GM10266 (cell line): ENCODE measurements around the gene CCDC30.
"Not testable (repeated sequence)": the region's sequence is repeated elsewhere in the genome, so short reads cannot be mapped to it uniquely, and the experiment has no call there.

Experiments used
- DNase-seq: peaks from one replicate; pipeline ENCODE4 v3.0.0; 2012; ENCODE audit errors: extremely low spot score
- CTCF ChIP-seq: IDR thresholded peaks from 2 replicates; pipeline ENCODE4 v1.5.1; 2012; ENCODE audit warnings: mild to moderate bottlenecking, low read depth; ENCODE audit not compliant: control insufficient read depth, insufficient read depth; ENCODE audit errors: missing control alignments

Gene CCDC30

DNA sequence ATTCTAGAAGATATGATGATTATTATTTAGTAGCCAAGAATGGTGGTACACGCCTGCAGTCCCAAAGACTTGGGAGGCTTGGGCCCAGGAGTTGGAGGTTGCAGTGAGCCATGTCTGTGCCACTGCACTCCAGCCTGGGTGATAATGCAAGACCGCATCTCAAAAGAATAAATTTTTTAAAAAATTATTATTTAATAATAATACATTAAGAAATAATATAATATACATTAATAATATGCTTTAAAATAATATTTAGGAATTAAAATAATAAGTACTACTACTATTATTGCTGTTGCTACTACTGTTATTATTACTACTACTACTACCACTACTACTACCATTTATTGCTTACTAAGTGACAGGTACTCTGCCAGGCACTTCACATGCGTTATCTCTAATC is 27.2 kb downstream of the CCDC30 start:
- no peak for DNase-seq
- TF ChIP-seq CTCF, result no peak

DNA sequence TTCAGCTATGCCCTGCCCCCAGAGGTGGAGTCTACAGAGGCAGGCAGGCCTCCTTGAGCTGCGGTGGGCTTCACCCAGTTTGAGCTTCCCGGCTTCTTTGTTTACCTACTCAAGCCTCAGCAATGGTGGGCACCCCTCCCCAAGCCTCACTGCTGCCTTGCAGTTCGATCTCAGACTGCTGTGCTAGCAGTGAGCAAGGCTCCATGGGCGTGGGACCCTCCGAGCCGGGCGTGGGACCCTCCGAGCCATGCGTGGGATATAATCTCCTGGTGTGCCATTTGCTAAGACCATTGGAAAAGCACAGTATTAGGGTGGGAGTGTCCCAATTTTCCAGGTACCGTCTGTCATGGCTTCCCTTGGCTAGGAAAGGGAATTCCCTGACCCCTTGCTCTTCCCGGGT is 38.9 kb downstream of the CCDC30 start:
- DNase-seq, result not testable (repeated sequence)

DNA sequence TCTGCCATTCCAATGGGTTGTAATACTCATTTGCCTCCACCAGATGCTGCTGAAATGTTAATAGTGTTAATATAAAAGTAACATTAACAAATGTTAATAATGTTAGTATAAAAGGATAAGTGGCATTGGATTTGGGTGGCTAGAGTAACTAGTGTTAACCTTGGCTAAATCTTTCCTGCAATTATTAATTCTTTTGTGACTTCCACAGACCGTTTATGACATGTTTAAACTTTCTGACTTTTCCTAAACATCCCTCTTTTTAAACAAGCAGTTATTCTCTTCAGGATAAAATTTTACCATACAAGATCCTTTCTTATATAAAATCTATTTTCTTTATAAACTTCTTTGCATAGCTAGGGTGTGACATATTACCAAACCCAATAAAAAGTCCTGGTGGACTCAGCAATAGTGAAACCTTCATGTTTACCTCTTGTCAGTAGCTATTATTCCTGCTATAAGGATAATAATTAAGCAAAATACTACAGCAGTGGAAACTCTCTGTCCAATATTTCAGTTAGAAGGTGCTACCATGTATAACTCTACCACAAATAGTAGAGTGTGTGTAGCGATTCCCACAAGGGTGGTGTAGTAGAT is 41.5 kb downstream of the CCDC30 start:
- DNase-seq, result no peak
- TF ChIP-seq CTCF, result no peak

GRCh38 chr1:42506576-42506975 is 43.5 kb downstream of the CCDC30 start:
- DNase-seq, result no peak
- no peak for TF ChIP-seq CTCF

GRCh38 chr1:42511581-42512155 is 48.6 kb downstream of the CCDC30 start:
- not testable (repeated sequence) for DNase-seq

GRCh38 chr1:42518908-42519307 is 55.8 kb downstream of the CCDC30 start:
- no peak for TF ChIP-seq CTCF
- no peak for DNase-seq

DNA sequence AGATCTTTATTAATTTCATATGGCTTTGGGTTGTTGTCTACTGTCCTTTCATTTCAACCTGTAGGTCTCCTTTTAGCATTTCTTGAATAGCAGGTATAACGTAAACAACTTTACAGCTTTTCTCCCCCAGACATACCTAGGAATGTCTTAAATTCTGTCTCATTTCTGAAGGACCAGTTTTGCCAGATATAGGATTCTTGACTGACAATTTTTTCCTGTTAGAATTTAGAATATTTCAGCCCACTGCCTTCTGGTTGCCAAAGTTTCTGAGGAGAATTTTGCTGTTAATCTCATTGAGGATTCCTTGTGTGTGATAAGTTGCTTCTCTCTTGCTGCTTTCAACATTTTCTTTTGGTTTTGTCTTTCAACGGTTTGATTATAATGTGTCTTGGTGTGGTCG is 60.1 kb downstream of the CCDC30 start:
- TF ChIP-seq CTCF, result no peak
- no peak for DNase-seq

GRCh38 chr1:42524330-42524729 is 61.2 kb downstream of the CCDC30 start:
- no peak for DNase-seq
- TF ChIP-seq CTCF, result no peak
